LoVo (cell line): ENCODE measurements around the gene ACIN1.
"Not testable (repeated sequence)": the region's sequence is repeated elsewhere in the genome, so short reads cannot be mapped to it uniquely, and the experiment has no call there.

ENCODE experiments used
- DNase-seq: peaks from one replicate; pipeline ENCODE4 v3.0.0-alpha.2; 2016; ENCODE audit warnings: low spot score

ACIN1 gene

DNA sequence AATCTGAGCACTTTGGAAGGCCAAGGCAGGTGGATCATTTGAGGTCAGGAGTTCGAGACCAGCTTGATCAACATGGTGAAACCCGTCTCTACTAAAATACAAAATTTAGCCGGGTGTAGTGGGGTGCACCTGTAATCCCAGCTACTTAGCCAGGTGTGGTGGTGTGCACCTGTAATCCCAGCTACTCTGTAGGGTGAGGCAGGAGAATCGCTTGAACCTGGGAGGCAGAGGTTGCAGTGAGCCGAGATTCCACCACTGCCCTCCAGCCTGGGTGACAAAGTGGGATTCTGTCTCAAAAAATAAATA is 81.2 kb downstream of the ACIN1 start:
- DNase-seq = not testable (repeated sequence)

DNA sequence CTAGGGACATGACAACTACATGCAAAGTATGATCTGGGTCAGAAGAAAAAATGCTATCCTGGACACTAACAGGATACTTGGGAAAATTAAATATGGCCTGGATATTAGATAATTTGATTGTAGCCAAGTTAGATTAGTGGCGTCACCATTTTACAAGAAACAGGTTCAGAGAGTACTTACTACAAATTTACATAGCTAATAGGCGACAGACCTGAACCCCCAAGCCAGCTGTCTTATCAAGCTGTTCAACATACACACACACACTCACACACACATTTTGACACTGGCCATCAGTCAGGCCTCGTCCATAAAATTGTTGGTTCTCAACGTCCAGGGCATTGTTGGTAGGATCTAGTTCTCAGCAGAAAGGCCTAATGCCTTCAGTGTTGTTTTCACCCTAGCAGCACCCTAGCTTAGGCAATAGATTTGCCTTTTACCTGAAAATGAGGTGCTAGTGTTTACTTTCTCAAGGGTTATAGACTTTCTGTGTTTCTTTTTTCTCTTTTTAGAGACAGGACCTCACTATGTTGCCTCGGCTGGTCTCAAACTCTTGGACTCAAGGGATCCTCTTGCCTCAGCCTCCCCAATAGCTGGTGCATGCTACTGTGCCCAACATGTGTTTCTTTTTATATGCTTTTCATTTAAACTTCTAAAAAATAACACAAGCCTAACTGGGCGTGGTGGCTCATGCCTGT is 81.7 kb downstream of the ACIN1 start:
- no peak for DNase-seq

GRCh38 chr14:23009939-23010726 is 84.8 kb downstream of the ACIN1 start, which contains the start of gene C14orf93:
Gene C14orf93 (minus strand): TSS chr14:23010143. CDS start chr14:22999023, 11,120 bp downstream.
- peak; percentile 78 for DNase-seq

DNA sequence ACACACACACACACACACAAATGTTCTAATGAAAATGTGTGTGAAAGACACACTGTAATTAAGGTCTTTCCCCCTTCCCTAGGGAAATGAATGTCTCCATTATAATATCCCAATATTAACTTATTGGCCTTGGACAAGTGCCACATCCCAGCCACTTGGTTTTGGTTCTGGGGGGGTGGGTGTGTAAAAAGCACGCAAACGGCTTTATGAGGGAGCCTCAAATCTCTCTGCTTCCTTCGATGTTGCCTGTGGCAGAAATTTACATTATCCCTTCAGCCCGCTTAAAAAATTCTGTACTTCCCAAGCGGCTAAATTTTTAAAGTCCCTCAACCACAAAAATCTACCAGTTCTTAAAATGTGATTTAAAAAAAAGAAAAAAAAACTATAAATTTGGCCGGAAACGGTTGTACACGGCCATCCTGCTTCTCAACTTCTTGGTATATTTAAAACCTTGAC is 85.4 kb downstream of the ACIN1 start:
- no peak for DNase-seq

GRCh38 chr14:23008831-23009230 is 86.1 kb downstream of the ACIN1 start:
- DNase-seq = no peak
